DMS53 treated with DMSO at 0.1 percent for 48 hours (cell line): ENCODE data around the gene HLA-G.
A peak's percentile ranks its signal among the peaks of the same experiment; 100 is the strongest.

Experiments used
- DNase-seq: peaks from one replicate; lab custom pipeline; 2025; ENCODE audit not compliant: unreplicated experiment; lab: John Stamatoyannopoulos, UW

Gene HLA-G

GRCh38 chr6:29816030-29816429 lies 11.6 kb upstream of the HLA-G start:
- no peak for DNase-seq

GRCh38 chr6:29818892-29819291 lies 8.7 kb upstream of the HLA-G start:
- DNase-seq, result no peak

DNA sequence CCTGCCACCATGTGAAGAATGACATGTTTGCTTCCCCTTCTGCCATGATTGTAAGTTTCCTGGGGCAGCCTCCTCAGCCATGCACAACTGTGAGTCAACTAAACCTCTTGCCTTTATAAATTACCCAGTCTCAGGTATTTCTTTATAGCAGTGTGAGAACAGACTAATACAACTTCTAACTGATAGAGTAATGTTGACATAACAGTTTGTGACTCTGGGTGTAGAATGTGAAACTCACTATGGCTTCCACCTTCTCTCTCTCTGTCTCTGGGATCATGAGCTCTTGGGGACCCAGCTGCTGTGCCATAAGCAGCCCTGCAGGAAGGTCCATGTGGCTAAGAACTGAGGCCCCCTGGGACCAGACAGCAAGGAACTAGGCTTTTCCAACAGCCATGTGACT lies 3.5 kb upstream of the HLA-G start:
- no peak for DNase-seq

GRCh38 chr6:29825848-29826247 lies 1.8 kb upstream of the HLA-G start:
- no peak for DNase-seq

- no peak for DNase-seq
Observed at GRCh38 chr6:29826271-29826670, 1.4 kb upstream of the HLA-G start.

GRCh38 chr6:29828471-29828797 lies 809 bp downstream of the HLA-G start:
- no peak for DNase-seq

DNA sequence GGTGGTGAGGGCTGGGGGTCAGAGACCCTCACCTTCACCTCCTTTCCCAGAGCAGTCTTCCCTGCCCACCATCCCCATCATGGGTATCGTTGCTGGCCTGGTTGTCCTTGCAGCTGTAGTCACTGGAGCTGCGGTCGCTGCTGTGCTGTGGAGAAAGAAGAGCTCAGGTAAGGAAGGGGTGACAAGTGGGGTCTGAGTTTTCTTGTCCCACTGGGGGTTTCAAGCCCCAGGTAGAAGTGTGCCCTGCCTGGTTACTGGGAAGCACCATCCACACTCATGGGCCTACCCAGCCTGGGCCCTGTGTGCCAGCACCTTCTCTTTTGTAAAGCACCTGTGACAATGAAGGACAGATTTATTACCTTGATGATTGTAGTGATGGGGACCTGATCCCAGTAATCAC lies 2.1 kb downstream of the HLA-G start:
- DNase-seq, result no peak

- DNase-seq, result no peak
Observed at GRCh38 chr6:29830409-29830808, 2.8 kb downstream of the HLA-G start.

DNA sequence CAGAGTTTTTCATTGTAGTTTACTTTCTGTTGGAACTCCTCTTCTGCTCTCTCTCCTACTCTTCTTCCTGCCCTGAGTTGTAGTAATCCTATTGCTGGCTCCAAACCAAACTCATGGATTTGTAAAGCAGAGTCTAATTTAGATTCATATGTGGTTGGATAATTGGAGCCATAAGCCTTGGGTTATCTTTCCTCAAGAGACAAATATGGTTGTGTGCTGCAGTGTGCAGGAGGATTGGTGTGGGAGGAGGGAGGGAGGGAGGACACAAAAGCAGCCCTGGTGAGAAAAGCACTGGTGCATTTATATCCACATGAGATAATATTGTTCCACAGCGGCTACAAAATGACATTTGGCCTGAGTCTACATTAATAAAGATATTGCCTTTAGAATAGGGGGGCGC lies 4.2 kb downstream of the HLA-G start:
- DNase-seq, result no peak

- peak; percentile 13 for DNase-seq
Observed at GRCh38 chr6:29834564-29835436, 7.2 kb downstream of the HLA-G start.

- DNase-seq, result no peak
Observed at GRCh38 chr6:29839917-29840316, 12.3 kb downstream of the HLA-G start.

DNA sequence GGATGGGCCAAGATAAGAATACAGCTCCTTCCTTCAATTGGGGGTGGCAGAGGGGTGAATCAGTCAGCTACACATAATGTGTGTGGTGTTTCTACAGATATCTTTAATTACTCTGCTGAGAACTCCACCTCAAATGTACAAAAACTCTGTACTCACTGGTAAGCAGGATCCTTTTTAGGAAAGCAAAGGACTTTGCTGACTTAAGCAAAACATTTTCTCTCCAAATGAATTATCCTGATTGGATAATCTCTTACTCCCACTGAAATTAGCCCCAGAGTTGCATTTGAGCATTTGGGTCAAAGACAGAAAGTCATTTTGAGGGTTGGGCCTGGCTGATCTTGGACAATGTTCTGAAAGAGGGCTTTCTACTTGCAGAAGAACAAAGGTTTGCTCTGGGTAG lies 13.4 kb downstream of the HLA-G start:
- no peak for DNase-seq

- peak; percentile 25 for DNase-seq
Observed at GRCh38 chr6:29845405-29846006, 17.9 kb downstream of the HLA-G start.

- peak; percentile 52 for DNase-seq
Observed at GRCh38 chr6:29847871-29848630, 20.4 kb downstream of the HLA-G start.

GRCh38 chr6:29850011-29850553 lies 22.5 kb downstream of the HLA-G start:
- DNase-seq, result no peak

GRCh38 chr6:29851190-29851589 lies 23.6 kb downstream of the HLA-G start:
- no peak for DNase-seq

GRCh38 chr6:29853245-29853644 lies 25.6 kb downstream of the HLA-G start:
- DNase-seq, result no peak

DNA sequence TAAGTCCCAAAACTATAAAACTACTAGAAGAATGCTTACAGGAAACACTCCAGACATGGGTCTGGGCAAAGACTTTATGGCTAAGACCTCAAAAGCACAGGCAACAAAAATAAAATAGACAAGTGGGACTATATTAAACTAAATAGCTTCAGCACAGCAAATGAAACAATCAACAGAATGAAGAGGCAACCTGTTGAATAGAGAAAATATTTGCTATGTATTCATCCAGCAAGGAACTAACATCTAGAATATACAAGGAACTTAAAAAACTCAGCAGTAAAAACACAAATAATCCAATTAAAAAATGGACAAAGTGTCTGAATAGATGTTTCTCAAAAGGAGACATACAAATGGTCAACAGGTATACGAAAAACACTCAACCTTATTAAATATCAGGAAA lies 30.4 kb downstream of the HLA-G start:
- DNase-seq, result no peak

DNA sequence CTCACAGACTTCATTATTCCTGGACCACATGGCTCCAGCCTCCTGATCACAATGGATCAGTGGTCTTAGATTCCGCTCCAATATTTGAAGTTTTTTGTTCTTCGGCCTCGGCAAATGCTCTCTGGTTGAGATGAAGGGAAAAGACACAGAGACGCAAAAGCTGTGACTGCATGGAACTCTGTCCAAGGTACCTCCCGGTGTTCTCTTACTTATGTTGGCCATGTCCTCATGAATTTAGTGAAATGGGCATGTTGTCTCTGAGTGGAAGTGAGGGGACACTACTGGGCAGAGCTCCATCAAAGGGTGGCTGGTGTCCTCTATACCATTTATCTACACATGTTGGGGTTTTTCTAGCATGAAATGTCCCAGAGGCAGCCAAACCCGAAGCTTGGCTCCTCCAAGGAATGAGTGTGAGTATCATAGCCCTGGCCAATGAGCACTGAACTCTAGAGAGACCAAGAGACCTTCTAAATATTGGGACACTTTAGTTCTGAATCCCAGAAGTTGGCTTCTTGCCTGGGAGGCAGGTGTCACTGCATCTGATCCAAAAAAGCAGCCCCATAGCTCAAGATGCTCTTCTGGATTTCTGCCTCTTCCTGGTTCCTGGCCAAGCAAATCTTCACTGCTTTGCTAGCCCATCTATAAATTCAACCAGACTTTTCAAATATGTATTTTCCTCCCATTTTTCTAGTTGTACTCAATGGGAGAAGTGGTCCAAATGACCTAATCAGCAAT lies 34.1 kb downstream of the HLA-G start:
- no peak for DNase-seq

DNA sequence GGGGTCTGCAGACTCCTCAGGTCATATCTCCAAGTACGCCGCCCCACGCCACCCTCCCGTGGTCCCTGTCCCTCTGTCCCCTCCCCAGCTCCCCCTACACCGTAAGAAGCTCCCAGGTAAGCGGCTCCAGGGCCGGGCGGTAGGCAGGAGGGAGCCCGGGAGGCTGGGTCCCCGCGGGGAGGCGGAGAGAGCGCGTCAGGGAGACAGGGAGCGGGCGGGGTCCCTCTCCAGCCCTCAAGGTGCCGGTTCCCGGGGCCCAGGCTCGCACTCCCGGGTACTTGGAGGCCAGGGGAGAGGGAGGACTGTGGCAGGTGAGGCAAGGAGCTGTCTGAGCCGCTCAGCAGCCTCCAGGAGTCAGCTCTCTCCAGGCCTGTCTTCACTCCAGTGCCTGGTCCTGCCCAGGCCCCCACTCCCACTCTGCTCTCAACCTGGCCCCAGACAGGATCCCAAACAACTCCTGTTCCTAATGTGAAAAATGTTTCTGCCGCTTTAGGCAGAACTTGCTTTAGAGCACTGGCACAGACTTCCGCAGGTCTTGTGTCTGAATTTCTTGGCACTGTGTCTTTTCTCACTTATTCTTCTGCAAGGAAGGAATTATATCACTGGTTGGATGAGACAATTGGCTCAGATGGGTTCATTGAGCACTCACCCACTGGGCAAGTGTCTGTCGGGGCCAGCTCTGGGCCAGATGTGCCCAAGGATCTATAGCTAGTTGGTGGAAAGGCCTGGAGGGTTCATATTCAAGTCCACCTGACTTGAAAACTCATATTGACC lies 36.6 kb downstream of the HLA-G start:
- no peak for DNase-seq
